Measurements from ENCODE around the gene LRP1. TPM values are rescaled to one million over a fixed set of nuclear protein-coding genes. Genes with fewer than 3 reads are reported as not detected.

Gene LRP1
- total RNA-seq, 1 donor from 2014 or later = 261 TPM

DNA sequence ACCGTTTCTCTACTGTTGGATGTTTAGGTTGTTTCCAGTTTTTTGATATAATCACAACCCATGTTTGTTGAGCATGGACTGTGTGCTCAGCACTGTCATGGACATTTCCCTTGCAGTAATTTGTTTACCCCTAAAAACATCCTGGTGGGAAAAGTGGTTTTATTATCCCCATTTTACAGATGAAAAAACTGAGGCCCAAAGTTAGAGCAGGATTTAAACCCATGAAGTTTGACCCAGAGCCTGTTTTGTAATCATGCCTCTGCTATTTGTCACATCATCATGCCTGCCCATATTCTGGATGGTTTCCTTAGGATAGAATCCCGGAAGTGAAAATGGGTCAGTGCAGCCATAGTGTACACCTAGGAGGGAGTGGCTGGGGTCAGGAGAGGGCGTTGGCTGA, 36.2 kb downstream of the LRP1 start:
- H3K27me3 ChIP-seq = no peaks in the 10 kb centered on the region
- H3K27ac ChIP-seq = no peak overlapping the region
- no peaks in the 10 kb centered on the region for H3K4me1 ChIP-seq
- TF ChIP-seq, protein P1, sequence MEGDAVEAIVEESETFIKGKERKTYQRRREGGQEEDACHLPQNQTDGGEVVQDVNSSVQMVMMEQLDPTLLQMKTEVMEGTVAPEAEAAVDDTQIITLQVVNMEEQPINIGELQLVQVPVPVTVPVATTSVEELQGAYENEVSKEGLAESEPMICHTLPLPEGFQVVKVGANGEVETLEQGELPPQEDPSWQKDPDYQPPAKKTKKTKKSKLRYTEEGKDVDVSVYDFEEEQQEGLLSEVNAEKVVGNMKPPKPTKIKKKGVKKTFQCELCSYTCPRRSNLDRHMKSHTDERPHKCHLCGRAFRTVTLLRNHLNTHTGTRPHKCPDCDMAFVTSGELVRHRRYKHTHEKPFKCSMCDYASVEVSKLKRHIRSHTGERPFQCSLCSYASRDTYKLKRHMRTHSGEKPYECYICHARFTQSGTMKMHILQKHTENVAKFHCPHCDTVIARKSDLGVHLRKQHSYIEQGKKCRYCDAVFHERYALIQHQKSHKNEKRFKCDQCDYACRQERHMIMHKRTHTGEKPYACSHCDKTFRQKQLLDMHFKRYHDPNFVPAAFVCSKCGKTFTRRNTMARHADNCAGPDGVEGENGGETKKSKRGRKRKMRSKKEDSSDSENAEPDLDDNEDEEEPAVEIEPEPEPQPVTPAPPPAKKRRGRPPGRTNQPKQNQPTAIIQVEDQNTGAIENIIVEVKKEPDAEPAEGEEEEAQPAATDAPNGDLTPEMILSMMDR (IDR thresholded peaks at IDR 0.05) = no peak
- peaks cover 97% of the 10 kb centered on the region for H3K36me3 ChIP-seq
- no peaks in the 10 kb centered on the region for H3K9me3 ChIP-seq
- ATAC-seq (no peak), DNase-seq (no peak)
- intact Hi-C loops (cut with DNase I) = no loop called here
- H3K4me3 ChIP-seq = no peak overlapping the region

DNA sequence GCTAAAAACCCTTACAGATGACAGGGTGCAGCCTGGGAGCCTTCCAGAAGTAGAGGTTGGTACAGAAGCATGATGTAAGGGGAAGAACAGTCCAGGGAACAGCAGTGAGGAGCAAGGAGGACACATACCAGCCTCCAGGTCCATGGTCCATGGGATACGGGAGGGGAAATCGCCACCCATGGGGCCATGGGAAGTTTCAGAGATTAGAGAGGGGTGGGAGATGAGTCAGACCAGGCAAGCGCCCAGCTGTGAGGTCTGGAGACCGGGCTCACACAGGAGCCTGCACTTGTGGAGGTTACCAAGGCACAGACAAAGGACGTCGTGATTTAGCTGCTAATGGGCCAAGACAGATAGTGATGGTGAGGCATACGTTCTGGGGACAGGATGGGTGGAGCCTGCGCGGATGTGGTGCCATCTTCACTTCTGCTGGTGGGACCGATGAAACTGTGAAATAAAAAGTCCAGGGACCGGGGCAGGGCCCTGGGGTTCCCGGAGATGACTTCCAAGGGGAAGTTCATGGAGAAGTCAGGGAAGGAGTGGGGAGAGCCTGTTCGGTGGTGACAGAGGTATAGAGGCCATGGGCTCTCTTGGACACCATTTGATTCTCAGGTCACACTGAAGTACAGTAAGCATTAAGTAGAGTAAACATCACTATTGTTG, 36.8 kb downstream of the LRP1 start:
- no peaks in the 10 kb centered on the region for H3K27me3 ChIP-seq
- intact Hi-C loops (cut with DNase I) = no loop called here
- H3K36me3 ChIP-seq = peaks cover 97% of the 10 kb centered on the region

DNA sequence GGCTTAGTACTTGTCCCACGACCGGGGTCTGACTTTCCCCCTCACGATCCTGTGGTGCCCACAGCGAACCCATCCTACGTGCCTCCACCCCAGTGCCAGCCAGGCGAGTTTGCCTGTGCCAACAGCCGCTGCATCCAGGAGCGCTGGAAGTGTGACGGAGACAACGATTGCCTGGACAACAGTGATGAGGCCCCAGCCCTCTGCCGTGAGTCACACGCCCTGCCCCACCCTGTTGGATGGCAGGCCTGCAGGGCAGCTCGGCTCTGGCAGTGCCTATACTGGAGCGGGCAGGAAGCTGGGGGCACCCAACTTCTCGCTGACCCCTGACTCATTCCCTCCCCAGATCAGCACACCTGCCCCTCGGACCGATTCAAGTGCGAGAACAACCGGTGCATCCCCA, 37.5 kb downstream of the LRP1 start:
- no peaks in the 10 kb centered on the region for H3K9me3 ChIP-seq
- H3K27ac ChIP-seq = no peak overlapping the region
- H3K4me1 ChIP-seq = no peaks in the 10 kb centered on the region
- intact Hi-C loops (cut with DNase I) = no loop called here
- no peak overlapping the region for H3K4me3 ChIP-seq
- no peak for ATAC-seq
- TF ChIP-seq, protein P1 (IDR thresholded peaks at IDR 0.05) = no peak
- no peak for DNase-seq
- H3K36me3 ChIP-seq = peaks cover 97% of the 10 kb centered on the region
- H3K27me3 ChIP-seq = no peaks in the 10 kb centered on the region

More for the DNA sequence above, 36.8 kb downstream of the LRP1 start:
- ATAC-seq (no peak), DNase-seq (no peak)
- Histone ChIP-seq H3K4me3 (no peak overlapping the region), H3K27ac (no peak overlapping the region), H3K4me1 (no peaks in the 10 kb centered on the region), H3K9me3 (no peaks in the 10 kb centered on the region)
- TF ChIP-seq, protein P1 (IDR thresholded peaks at IDR 0.05) = no peak

DNA sequence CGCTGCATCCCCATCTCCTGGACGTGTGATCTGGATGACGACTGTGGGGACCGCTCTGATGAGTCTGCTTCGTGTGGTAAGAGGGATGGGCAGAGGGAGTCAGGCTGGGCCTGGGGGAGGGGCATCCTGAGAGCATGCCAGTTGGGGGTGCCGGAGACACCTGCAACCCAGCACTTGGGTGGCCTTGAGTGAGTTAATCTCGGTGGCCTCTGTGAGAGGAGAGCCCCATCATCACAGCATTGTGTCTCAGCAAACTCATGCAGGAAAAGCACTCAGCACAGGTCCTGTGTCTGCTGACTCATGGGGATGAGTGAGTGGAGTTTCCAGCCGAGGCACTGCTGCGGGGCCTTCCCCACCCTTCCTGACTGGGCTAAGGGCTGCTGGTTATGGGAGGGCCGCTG, 38.7 kb downstream of the LRP1 start:
- ATAC-seq = no peak
- DNase-seq = no peak
- no peaks in the 10 kb centered on the region for H3K27me3 ChIP-seq
- no peaks in the 10 kb centered on the region for H3K9me3 ChIP-seq
- TF ChIP-seq, protein P1 (IDR thresholded peaks at IDR 0.05) = no peak
- no peak overlapping the region for H3K27ac ChIP-seq
- H3K4me1 ChIP-seq = no peaks in the 10 kb centered on the region
- intact Hi-C loops (cut with DNase I) = no loop called here
- H3K36me3 ChIP-seq = peaks cover 91% of the 10 kb centered on the region
- no peak overlapping the region for H3K4me3 ChIP-seq

DNA sequence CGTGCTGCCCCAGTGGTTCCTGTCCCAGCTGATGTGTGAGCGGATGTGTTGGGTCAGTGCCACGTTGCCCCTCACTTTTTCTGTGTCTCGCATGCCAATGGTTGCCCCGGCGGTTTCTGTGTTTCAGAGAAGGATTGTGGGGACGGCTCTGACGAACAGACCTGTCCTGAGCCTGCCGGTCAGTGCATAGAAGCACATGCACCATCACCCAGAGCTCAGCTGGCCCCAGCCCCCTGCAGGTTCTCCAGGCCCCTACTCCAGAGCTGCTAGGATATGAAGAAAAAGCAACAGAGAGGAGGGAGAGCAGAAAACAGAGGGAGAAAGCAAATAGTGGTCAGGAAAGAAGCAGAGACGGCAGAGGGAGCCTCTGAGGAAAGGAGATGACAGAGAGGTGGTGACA, 39.8 kb downstream of the LRP1 start:
- ATAC-seq (no peak), DNase-seq (no peak)
- Histone ChIP-seq H3K4me3 (no peak overlapping the region), H3K4me1 (no peaks in the 10 kb centered on the region), H3K36me3 (peaks cover 82% of the 10 kb centered on the region), H3K27me3 (no peaks in the 10 kb centered on the region), H3K27ac (no peak overlapping the region), H3K9me3 (no peaks in the 10 kb centered on the region)
- intact Hi-C loops (cut with DNase I) = no loop called here
- TF ChIP-seq, protein P1 (IDR thresholded peaks at IDR 0.05) = no peak

All from upper lobe of right lung (tissue), 1 donor.